Adipocyte (in vitro differentiated cells): ENCODE measurements around the gene CORO2B.

Source experiments
- DNase-seq: peaks from one replicate; pipeline ENCODE4 v3.0.0-alpha.2; 2015; ENCODE audit warnings: low read depth
- H3K27me3 ChIP-seq: replicated peaks from 2 replicates; pipeline ENCODE4 v1.7.0; 2013; ENCODE audit warnings: mild to moderate bottlenecking, low read length, moderate library complexity; ENCODE audit not compliant: control insufficient read depth, insufficient read depth
- H3K36me3 ChIP-seq: 2 replicates; pipeline ENCODE4 v1.7.0; 2013; ENCODE audit warnings: low read length, mild to moderate bottlenecking, moderate library complexity; ENCODE audit not compliant: control insufficient read depth, insufficient read depth, severe bottlenecking
- H3K4me1 ChIP-seq: 2 replicates; pipeline ENCODE4 v1.7.0; 2013; ENCODE audit warnings: mild to moderate bottlenecking, low read length, moderate library complexity; ENCODE audit not compliant: control insufficient read depth, insufficient read depth
- H3K4me3 ChIP-seq: 2 replicates; pipeline ENCODE4 v1.7.0; 2013; ENCODE audit warnings: mild to moderate bottlenecking, low read length, moderate library complexity
- H3K9ac ChIP-seq: 2 replicates; pipeline ENCODE4 v1.7.0; 2013; ENCODE audit warnings: mild to moderate bottlenecking, low read length, moderate library complexity
- H3K9me3 ChIP-seq: 2 replicates; pipeline ENCODE4 v1.7.0; 2013; ENCODE audit warnings: mild to moderate bottlenecking, low read length, moderate library complexity; ENCODE audit not compliant: control insufficient read depth

Gene CORO2B

GRCh38 chr15:68586274-68586961, 7.6 kb downstream of the CORO2B start:
- no peaks in the 10 kb centered on the region for H3K36me3 ChIP-seq

DNA sequence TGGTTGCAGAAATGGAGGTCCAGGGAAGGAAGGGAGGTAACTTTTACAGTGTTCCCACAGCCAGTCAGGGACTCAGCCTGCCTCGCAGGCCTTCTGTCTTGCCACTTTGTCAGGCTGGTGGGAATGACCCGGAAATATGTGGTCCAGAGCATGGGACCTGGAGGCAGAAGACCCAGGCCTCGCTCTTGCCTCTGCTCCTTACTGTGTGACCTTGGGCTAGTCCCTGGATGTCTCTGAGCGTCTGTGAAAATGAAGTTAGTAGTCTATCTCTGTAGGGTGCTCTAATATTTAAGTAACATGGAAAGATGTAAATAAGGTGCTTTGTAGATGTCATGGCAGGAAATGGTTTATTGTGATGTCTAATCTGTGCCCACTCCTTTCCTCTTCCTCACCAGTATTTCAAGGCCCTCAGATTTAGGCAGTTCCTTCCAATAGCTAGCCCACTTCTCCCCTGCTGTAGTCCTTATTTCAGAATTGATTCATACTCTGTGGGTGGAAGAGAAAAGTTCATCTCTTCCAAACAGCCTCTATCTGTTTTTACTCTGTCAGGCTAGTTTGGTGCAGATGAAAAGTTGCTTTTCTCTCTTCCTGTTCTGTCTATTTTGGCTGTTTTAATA, 9.1 kb downstream of the CORO2B start:
- no peak for DNase-seq
- no peaks in the 10 kb centered on the region for H3K27me3 ChIP-seq
- H3K36me3 ChIP-seq: no peaks in the 10 kb centered on the region
- H3K9ac ChIP-seq: no peak overlapping the region
- no peaks in the 10 kb centered on the region for H3K9me3 ChIP-seq
- H3K4me1 ChIP-seq: peaks cover 62% of the 10 kb centered on the region
- no peak overlapping the region for H3K4me3 ChIP-seq

More at GRCh38 chr15:68586274-68586961, 7.6 kb downstream of the CORO2B start:
- no peaks in the 10 kb centered on the region for H3K27me3 ChIP-seq
- H3K9ac ChIP-seq: no peak overlapping the region
- no peak for DNase-seq
- H3K4me3 ChIP-seq: no peak overlapping the region
- H3K9me3 ChIP-seq: no peaks in the 10 kb centered on the region
- H3K4me1 ChIP-seq: peaks cover 59% of the 10 kb centered on the region

DNA sequence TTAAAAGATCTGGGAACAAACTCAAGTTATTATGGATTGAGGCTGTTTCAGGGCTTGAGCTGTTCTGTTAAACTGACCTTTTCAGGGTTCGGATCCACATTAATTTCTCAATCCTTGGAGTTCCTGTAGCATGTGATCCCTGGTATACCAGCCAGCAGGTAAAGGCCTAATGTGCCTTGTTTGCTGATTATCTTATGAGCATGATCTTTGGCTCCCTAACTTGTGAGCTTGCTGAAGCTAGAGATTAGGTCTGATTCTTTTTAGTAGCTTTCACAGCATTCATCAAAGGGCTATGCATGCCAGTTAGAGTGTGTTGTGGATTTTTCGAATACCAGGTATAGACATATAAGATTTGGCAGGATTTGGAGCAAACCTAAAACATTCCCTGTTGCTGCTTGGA, 10.3 kb downstream of the CORO2B start:
- DNase-seq: peak; percentile 28
- H3K4me3 ChIP-seq: no peak overlapping the region
- H3K36me3 ChIP-seq: no peaks in the 10 kb centered on the region
- H3K27me3 ChIP-seq: no peaks in the 10 kb centered on the region
- no peaks in the 10 kb centered on the region for H3K9me3 ChIP-seq
- peak overlapping the region; percentile 13 for H3K9ac ChIP-seq
- H3K4me1 ChIP-seq: peaks cover 72% of the 10 kb centered on the region

- Histone ChIP-seq H3K4me1 (peaks cover 69% of the 10 kb centered on the region), H3K27me3 (no peaks in the 10 kb centered on the region)
- no peak for DNase-seq
Observed at GRCh38 chr15:68589783-68590710, 11.3 kb downstream of the CORO2B start.

DNA sequence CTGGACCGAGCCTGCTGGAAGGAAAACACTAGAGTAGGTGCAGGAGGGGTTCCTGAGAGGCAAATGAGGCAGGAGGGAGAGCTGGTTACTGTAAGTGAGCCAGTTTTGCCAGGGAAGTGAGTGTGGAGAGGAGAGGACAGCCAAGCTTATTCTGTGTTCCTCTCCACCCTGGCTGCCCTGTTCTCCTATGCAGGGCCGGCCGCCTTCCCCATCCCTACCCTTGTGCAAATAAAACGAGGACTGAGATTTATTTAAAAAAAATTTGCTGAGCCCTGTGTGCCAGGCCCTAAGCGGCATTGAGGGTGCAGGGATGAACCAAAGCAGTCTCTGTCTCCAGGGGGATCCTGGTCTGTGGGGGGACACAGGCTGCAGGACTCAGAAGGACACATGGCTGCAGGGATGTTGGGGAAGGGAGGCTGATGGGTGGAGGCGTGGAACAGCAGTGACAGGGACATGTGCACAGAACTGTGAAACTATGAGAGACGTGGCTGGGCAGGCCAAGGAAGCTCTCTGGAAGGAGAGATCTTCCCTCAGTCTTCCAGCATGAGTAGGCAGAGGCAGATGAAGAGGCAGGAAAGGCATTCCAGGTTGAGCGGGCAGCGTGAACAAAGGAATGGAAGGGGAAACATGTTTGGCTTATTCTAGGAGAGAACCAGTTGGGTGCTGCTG, 12.1 kb downstream of the CORO2B start:
- H3K9ac ChIP-seq: no peak overlapping the region
- H3K9me3 ChIP-seq: no peaks in the 10 kb centered on the region
- no peak overlapping the region for H3K4me3 ChIP-seq
- no peak for DNase-seq
- H3K27me3 ChIP-seq: no peaks in the 10 kb centered on the region
- H3K36me3 ChIP-seq: no peaks in the 10 kb centered on the region
- peaks cover 61% of the 10 kb centered on the region for H3K4me1 ChIP-seq

More at GRCh38 chr15:68589783-68590710, 11.3 kb downstream of the CORO2B start:
- Histone ChIP-seq H3K36me3 (no peaks in the 10 kb centered on the region), H3K9ac (no peak overlapping the region), H3K9me3 (no peaks in the 10 kb centered on the region), H3K4me3 (no peak overlapping the region)

GRCh38 chr15:68592054-68592453, 13.3 kb downstream of the CORO2B start:
- no peaks in the 10 kb centered on the region for H3K9me3 ChIP-seq
- no peaks in the 10 kb centered on the region for H3K36me3 ChIP-seq
- no peaks in the 10 kb centered on the region for H3K27me3 ChIP-seq
- H3K4me1 ChIP-seq: peaks cover 58% of the 10 kb centered on the region
- H3K4me3 ChIP-seq: no peak overlapping the region
- DNase-seq: no peak
- no peak overlapping the region for H3K9ac ChIP-seq

DNA sequence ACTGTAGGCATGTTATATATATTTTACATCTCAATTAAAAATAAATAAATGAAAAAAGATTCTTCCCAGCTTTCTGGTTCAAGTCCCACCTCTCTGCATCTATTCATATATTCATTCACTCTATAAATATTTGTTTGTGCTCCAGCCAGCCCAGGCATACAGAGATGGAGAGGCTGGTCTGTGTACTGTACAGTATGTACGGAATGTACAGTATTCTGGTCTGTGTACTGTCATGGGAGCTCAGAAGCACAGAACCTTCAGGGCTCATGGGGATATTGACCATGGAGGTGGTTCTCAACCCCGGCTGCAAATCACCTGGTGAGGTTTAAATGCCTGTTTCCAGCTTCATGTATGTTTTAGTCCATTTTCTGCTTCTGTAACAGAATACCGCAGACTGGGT, 13.8 kb downstream of the CORO2B start:
- H3K9me3 ChIP-seq: no peaks in the 10 kb centered on the region
- no peaks in the 10 kb centered on the region for H3K36me3 ChIP-seq
- DNase-seq: peak; percentile 52
- H3K9ac ChIP-seq: no peak overlapping the region
- peaks cover 62% of the 10 kb centered on the region for H3K4me1 ChIP-seq
- no peak overlapping the region for H3K4me3 ChIP-seq
- H3K27me3 ChIP-seq: no peaks in the 10 kb centered on the region

DNA sequence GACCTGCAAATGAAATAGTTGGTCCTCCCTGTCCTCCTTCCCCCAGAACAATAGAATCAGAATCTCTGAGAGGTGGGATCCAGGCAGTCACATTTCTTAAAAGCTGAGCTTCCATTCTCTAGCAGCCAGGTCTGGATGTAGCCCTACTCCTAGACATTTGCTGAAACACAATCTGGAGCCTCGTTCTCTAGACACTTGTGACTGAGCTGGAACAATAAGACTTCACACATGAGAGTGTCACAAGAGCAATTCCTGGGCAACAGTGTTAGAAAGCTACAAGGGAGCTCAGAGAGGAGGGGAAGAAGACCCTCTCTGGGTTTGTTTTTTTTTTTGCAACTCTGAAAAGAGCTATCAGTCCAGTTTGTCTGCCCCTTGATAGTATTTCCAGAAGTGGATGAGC, 14.5 kb downstream of the CORO2B start:
- Histone ChIP-seq H3K4me3 (no peak overlapping the region), H3K36me3 (no peaks in the 10 kb centered on the region), H3K4me1 (peaks cover 64% of the 10 kb centered on the region), H3K9ac (no peak overlapping the region), H3K9me3 (no peaks in the 10 kb centered on the region), H3K27me3 (no peaks in the 10 kb centered on the region)
- no peak for DNase-seq

- H3K9ac ChIP-seq: no peak overlapping the region
- peaks cover 64% of the 10 kb centered on the region for H3K4me1 ChIP-seq
Observed at GRCh38 chr15:68593828-68594532, 15.2 kb downstream of the CORO2B start.

GRCh38 chr15:68594533-68595259, 15.9 kb downstream of the CORO2B start:
- Histone ChIP-seq H3K27me3 (no peaks in the 10 kb centered on the region), H3K4me1 (peaks cover 64% of the 10 kb centered on the region), H3K4me3 (no peak overlapping the region), H3K36me3 (no peaks in the 10 kb centered on the region), H3K9ac (no peak overlapping the region), H3K9me3 (no peaks in the 10 kb centered on the region)
- no peak for DNase-seq

More at GRCh38 chr15:68593828-68594532, 15.2 kb downstream of the CORO2B start:
- H3K4me3 ChIP-seq: no peak overlapping the region
- no peak for DNase-seq
- H3K36me3 ChIP-seq: no peaks in the 10 kb centered on the region
- no peaks in the 10 kb centered on the region for H3K27me3 ChIP-seq
- H3K9me3 ChIP-seq: no peaks in the 10 kb centered on the region
